SIG-M5 treated with dmso at 0.1 percent for 504 hours (cell line): Measurements from ENCODE around the gene KCNE1.
"Not testable (repeated sequence)": the region's sequence is repeated elsewhere in the genome, so short reads cannot be mapped to it uniquely, and the experiment has no call there.

Experiments
- DNase-seq: peaks from one replicate; lab custom pipeline; 2025; ENCODE audit not compliant: unreplicated experiment; lab: John Stamatoyannopoulos, UW

Gene KCNE1

GRCh38 chr21:34428441-34428840, 83.6 kb downstream of the KCNE1 start:
- not testable (repeated sequence) for DNase-seq

- DNase-seq = not testable (repeated sequence)
Measured at GRCh38 chr21:34427339-34427738, 84.7 kb downstream of the KCNE1 start.

- DNase-seq = not testable (repeated sequence)
Measured at GRCh38 chr21:34423805-34424204, 88.2 kb downstream of the KCNE1 start, which contains the start of gene SMIM34. SMIM34 (minus strand) TSS chr21:34423951; CDS start chr21:34423839, 112 bp downstream.

DNA sequence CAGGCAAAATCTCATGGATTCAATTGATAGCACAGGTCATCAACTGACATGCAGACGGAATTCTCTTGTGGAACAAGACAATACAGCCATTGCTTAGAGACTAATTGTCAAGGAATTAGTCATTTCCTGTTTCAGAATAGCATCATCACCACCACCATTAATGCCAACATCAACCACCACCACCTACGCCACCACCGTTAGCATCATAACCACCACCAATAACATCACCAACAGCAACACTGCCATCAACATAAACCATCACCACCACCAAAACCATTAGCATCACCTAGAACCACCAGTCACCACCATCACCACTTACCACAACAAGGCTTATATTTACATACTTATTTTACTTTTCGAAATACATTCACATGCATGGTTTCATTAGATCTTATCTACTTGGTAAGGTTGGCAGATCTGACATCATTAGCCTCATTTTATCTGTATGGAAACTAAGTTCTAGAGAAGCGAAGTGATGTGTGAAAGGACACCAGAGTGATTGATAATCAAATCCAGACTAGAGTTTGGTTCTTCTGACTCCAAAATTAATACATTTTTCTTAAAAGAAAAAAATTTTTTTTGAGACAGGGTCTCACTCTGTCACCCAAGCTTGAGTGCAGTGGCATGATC, 94.4 kb downstream of the KCNE1 start:
- not testable (repeated sequence) for DNase-seq

DNA sequence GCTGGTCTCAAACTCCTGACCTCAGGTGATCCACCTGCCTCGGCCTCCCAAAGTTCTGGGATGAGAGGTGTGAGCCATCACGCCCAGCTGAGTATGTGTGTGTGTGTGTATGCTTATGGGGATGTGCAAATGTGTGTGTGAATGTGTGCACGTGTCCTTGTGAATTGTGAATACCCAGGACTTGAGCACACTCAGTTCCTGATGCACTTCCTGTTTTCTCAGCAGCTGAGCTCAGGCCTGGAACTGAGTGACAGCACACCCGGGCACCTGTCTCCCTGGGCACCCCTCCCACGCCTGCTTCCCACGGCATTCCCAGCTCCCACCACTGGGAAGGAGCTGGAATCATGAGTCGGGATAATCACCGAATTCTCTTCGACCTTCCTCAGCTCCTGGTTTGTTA, 104.7 kb downstream of the KCNE1 start:
- not testable (repeated sequence) for DNase-seq

- DNase-seq = not testable (repeated sequence)
Measured at GRCh38 chr21:34406676-34407075, 105.3 kb downstream of the KCNE1 start.

DNA sequence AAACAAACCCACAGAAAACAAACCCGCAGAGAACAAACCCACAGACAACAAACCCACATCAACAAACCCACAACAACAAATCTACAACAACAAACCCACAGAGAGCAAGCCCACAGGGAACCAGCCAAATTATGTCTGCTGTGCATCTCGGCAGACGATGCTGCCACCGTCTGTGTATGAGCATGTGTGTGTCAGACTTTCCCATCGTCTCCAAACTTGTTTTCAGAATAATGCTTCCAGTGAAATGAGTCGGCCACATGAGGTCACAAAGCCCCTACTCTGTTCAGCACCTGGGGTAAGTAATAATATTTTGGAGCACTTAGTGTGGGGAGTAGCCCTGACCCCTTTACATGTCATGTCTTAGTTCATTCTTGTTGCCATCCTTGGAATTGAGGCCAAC, 105.9 kb downstream of the KCNE1 start:
- DNase-seq = not testable (repeated sequence)

- DNase-seq = not testable (repeated sequence)
Measured at GRCh38 chr21:34405686-34406085, 106.3 kb downstream of the KCNE1 start.

DNA sequence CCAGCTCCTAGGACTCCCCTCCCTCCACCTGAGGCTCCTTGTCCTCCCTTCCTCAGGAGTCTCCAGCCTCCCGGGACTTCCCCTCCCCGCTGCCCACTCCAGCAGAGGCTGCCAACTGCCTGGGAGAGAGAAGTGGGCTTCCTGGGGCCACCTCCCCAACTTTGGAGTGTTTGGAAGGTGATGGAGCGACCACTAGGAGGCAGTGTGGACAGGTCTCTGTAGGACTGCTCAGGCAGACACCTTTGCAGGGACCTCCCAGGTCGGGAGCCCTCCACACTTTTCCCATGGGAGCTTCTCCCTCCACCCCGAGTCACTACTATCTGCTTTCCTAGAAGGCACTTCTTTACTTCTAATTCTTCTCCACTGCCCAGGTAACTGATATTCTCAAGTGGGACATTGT, 107.3 kb downstream of the KCNE1 start:
- DNase-seq = not testable (repeated sequence)

GRCh38 chr21:34400522-34400921, 111.5 kb downstream of the KCNE1 start:
- not testable (repeated sequence) for DNase-seq
